DND-41 (cell line): ENCODE measurements around the gene PCSK4.

ENCODE experiments used
- ATAC-seq: fragments of 200-7000 bp; cut with Tn5 transposase; 3 replicates; pipeline ENCODE4 v1.9.1; 2021; ENCODE audit warnings: low read depth; ENCODE audit not compliant: insufficient read depth
- DNase-seq: peaks from one replicate; pipeline ENCODE4 v3.0.0-alpha.2; 2020
- H2AFZ ChIP-seq: 2 replicates; pipeline ENCODE4 v1.6.0; 2012; ENCODE audit warnings: low read depth, low read length
- H3K27ac ChIP-seq: 2 replicates; pipeline ENCODE4 v1.5.1; 2012; ENCODE audit warnings: low read length, inconsistent platforms
- H3K27me3 ChIP-seq: fragments of 200-600 bp; sonication (generic); 2 replicates; pipeline ENCODE4 v1.6.0; 2012; ENCODE audit warnings: low read length, mild to moderate bottlenecking, inconsistent platforms; ENCODE audit not compliant: insufficient read depth, poor library complexity
- H3K36me3 ChIP-seq: 2 replicates; pipeline ENCODE4 v1.5.1; 2012; ENCODE audit warnings: low read length, inconsistent platforms; ENCODE audit not compliant: insufficient read depth
- H3K4me1 ChIP-seq: 2 replicates; pipeline ENCODE4 v1.5.1; 2012; ENCODE audit warnings: mild to moderate bottlenecking, low read length; ENCODE audit not compliant: insufficient read depth
- H3K4me2 ChIP-seq: 2 replicates; pipeline ENCODE4 v1.6.0; 2012; ENCODE audit warnings: mild to moderate bottlenecking, moderate library complexity, low read length, inconsistent platforms; ENCODE audit not compliant: insufficient read depth
- H3K4me3 ChIP-seq, 2 experiments: fragments of 200-600 bp in 1 of 2; shearing (Covaris generic) in 1 of 2; 2 replicates each; pipeline ENCODE4 v1.5.1; 2012 to 2016; ENCODE audit warnings: inconsistent platforms in 2 of 2, low read length in 2 of 2, mild to moderate bottlenecking in 2 of 2, low read depth in 1 of 2, moderate library complexity in 1 of 2
- H3K79me2 ChIP-seq: 2 replicates; pipeline ENCODE4 v1.6.0; 2012; ENCODE audit warnings: low read length, inconsistent platforms; ENCODE audit not compliant: insufficient read depth
- H3K9ac ChIP-seq: 2 replicates; pipeline ENCODE4 v1.6.0; 2012; ENCODE audit warnings: low read depth, mild to moderate bottlenecking, inconsistent platforms, low read length, moderate library complexity
- H3K9me3 ChIP-seq: 2 replicates; pipeline ENCODE4 v1.5.1; 2012; ENCODE audit warnings: low read length, moderate library complexity, mild to moderate bottlenecking, inconsistent platforms; ENCODE audit not compliant: insufficient read depth, severe bottlenecking
- H4K20me1 ChIP-seq: 2 replicates; pipeline ENCODE4 v1.6.0; 2012; ENCODE audit warnings: low read length; ENCODE audit not compliant: insufficient read depth
- EZH2 ChIP-seq: IDR thresholded peaks from 3 replicates; pipeline ENCODE4 v1.6.1; 2012; ENCODE audit warnings: borderline replicate concordance, low read depth, mild to moderate bottlenecking, moderate library complexity, low read length, inconsistent platforms; ENCODE audit not compliant: severe bottlenecking
- TF ChIP-seq, protein P1 (sequence below): IDR thresholded peaks from 2 replicates; pipeline ENCODE4 v1.5.1; 2012; ENCODE audit warnings: borderline replicate concordance, low read length, moderate library complexity, mild to moderate bottlenecking; ENCODE audit not compliant: poor library complexity, severe bottlenecking; ENCODE audit errors: extremely low read depth

Gene PCSK4

GRCh38 chr19:1433119-1434039, 56.8 kb downstream of the PCSK4 start:
- no peak overlapping the region for H3K9ac ChIP-seq
- H2AFZ ChIP-seq, result no peak overlapping the region
- H3K9me3 ChIP-seq, result no peaks in the 10 kb centered on the region
- no peak overlapping the region for H3K4me2 ChIP-seq
- no peaks in the 10 kb centered on the region for H3K27me3 ChIP-seq
- peaks cover 65% of the 10 kb centered on the region for H3K36me3 ChIP-seq
- H3K4me3 ChIP-seq, result no peak overlapping the region
- H3K79me2 ChIP-seq, result peaks cover 17% of the 10 kb centered on the region
- no peak overlapping the region for H3K27ac ChIP-seq
- ATAC-seq (no peak), DNase-seq (no peak)
- H3K4me1 ChIP-seq, result peaks cover 6% of the 10 kb centered on the region
- TF ChIP-seq, protein P1, sequence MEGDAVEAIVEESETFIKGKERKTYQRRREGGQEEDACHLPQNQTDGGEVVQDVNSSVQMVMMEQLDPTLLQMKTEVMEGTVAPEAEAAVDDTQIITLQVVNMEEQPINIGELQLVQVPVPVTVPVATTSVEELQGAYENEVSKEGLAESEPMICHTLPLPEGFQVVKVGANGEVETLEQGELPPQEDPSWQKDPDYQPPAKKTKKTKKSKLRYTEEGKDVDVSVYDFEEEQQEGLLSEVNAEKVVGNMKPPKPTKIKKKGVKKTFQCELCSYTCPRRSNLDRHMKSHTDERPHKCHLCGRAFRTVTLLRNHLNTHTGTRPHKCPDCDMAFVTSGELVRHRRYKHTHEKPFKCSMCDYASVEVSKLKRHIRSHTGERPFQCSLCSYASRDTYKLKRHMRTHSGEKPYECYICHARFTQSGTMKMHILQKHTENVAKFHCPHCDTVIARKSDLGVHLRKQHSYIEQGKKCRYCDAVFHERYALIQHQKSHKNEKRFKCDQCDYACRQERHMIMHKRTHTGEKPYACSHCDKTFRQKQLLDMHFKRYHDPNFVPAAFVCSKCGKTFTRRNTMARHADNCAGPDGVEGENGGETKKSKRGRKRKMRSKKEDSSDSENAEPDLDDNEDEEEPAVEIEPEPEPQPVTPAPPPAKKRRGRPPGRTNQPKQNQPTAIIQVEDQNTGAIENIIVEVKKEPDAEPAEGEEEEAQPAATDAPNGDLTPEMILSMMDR, result no peak
- TF ChIP-seq EZH2, result no peak
- H4K20me1 ChIP-seq, result peaks cover 58% of the 10 kb centered on the region

DNA sequence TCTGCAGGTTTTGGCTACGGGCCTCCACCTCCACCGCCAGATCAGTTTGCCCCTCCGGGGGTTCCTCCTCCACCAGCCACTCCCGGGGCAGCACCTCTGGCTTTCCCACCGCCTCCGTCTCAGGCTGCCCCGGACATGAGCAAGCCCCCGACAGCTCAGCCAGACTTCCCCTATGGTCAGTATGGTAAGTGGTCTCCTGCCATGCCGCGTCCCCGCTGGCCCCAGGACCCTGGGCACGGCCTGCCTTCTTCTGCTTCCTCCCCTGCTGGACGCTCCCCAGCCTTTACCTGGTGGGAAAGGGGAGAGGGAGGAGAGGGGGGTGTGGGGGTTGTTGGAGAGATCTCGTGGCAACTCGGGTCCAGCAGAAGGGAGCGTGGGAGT, 57.7 kb downstream of the PCSK4 start:
- TF ChIP-seq, protein P1, result no peak
- TF ChIP-seq EZH2, result no peak
- DNase-seq (no peak), ATAC-seq (no peak)
- H2AFZ ChIP-seq, result no peak overlapping the region
- peaks cover 64% of the 10 kb centered on the region for H4K20me1 ChIP-seq
- no peak overlapping the region for H3K27ac ChIP-seq
- H3K9ac ChIP-seq, result no peak overlapping the region
- H3K4me3 ChIP-seq, result no peak overlapping the region
- no peak overlapping the region for H3K4me2 ChIP-seq
- no peaks in the 10 kb centered on the region for H3K4me1 ChIP-seq
- H3K79me2 ChIP-seq, result peaks cover 24% of the 10 kb centered on the region; the same call in 1 of the 2 replicates
- H3K9me3 ChIP-seq, result no peaks in the 10 kb centered on the region
- no peaks in the 10 kb centered on the region for H3K27me3 ChIP-seq
- peaks cover 74% of the 10 kb centered on the region for H3K36me3 ChIP-seq

DNA sequence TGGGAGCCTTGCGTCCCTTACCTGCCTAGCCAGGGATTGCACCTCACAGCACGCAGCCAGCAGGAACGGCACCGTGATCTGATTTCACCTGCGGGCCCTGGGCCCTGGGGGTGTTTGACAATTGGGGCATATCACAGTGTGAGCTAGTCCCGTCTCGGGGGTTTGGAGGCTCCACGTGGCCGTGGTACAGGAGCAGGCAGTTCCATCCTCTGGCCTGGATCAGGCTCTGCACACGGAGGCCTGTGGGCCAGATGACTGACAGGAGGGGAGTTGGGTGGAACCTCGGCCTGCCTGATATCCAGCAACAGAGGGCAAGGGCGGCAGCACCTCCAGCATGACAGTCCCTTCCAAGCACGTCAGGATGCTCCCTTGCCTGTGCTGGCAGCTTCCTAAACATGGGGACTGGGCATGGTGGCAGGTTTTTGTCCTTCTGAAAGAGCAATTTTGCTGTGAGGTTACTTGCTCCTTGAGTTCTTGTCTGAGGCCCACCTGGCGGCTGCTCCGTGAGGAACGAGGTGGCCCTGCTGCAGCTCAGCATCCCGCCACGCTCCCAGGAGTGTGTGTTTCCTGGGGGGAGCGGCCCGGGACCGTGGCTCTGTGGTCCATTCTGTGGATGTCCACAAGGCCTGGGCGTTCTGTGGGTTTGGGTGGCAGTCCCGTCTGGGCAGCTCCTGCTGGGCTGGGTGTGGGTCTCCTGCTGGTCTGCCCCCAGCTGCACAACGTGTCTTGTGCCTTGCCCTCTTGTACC, 58.2 kb downstream of the PCSK4 start:
- Histone ChIP-seq H3K4me2 (no peak overlapping the region), H3K4me3 (no peak overlapping the region), H3K27me3 (no peaks in the 10 kb centered on the region), H3K9me3 (no peaks in the 10 kb centered on the region), H3K79me2 (peaks cover 30% of the 10 kb centered on the region), H3K36me3 (peaks cover 80% of the 10 kb centered on the region), H3K9ac (no peak overlapping the region), H4K20me1 (peaks cover 69% of the 10 kb centered on the region), H3K4me1 (no peaks in the 10 kb centered on the region), H2AFZ (no peak overlapping the region), H3K27ac (no peak overlapping the region)
- DNase-seq (no peak), ATAC-seq (no peak)
- TF ChIP-seq, protein P1, result no peak
- TF ChIP-seq EZH2, result no peak
